HG03558 (cell line): ENCODE data around the gene HNRNPA3.
A peak's percentile ranks its signal among the peaks of the same experiment; 100 is the strongest.
"Not testable (repeated sequence)": the region's sequence is repeated elsewhere in the genome, so short reads cannot be mapped to it uniquely, and the experiment has no call there.

ENCODE experiments used
- ATAC-seq: cut with Tn5 transposase; IDR thresholded peaks from one replicate; pipeline ENCODE4 v1.9.1; 2021; ENCODE audit warnings: moderate number of reproducible peaks; ENCODE audit not compliant: unreplicated experiment; ENCODE audit errors: extremely low read depth

HNRNPA3 gene

DNA sequence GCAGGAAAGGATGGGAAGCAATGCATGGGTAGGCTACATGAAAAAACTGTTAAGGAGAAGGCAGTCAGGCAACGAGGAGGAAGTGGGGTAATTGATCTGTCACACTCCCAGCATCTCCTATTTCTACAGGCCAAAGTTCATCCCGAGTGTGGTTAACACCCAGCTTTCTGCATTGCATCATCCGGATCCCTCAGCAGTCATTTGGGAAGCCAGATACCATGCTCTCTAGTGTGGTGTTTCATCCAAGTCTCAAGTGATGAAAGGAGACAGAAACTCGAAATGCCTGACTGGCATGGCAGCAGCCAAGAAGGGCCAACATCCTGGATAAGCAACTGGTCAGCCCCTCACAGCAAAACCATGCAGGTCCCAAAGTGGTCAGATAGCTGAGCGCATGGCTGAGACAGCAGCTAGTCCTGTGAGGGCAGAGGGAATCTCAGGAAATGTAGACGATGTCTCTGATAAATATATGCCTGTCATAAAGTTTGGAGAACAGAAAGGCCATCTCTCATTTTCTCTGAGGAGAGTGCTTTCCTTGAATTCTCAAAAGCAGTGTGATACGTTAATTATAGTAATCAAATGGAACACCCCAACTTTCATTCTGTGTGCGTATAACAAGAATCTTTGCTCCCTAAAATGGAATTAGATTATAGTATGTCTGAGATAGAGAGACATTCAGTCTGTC is 24.8 kb upstream of the HNRNPA3 start:
- ATAC-seq: no peak

DNA sequence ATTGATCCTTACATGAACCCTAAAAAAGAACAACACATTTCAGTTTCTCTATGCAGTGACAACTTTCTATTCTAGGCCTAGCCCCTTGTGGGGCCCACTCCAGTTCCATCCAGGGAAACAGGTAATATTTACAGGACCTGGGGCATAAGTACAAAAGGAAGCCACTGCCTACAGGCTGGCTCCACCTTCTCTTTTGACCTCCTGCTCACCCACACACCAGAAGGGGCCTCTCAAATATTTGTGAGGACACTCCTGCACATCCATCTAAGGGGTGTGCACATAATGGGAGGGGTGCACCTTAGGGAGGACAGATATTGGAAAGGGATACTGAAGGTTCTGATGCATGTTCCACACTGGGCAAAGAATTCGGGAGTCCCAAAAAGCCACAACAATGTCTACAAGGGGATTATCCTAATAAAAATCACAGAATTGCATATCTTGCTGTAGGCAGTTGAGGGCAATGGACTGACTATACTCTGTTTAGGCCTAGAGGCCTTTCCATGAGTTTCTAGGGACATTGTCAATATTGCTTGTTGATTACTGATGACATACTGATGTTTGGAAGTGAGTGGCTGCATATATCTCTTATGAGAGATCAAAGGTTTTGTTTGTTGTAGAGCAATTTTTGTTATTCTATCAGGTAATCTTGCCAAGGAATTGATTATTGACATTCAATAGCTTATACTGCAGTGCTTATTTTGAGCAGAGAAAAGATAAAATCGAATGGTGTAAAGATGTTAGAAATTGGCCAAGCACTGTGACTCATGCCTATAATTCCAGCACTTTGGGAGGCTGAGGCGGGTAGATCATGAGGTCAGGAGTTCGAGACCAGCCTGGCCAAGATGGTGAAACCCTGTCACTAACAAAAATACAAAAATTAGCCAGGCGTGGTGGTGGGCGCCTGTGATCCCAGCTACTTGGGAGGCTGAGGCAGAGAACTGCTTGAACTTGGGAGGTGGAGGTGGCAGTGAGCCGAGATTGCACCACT is 23.8 kb upstream of the HNRNPA3 start:
- no peak for ATAC-seq

- no peak for ATAC-seq
Measured at GRCh38 chr2:177190941-177191340, 21.7 kb upstream of the HNRNPA3 start.

- ATAC-seq: no peak
Measured at GRCh38 chr2:177192788-177193187, 19.8 kb upstream of the HNRNPA3 start.

DNA sequence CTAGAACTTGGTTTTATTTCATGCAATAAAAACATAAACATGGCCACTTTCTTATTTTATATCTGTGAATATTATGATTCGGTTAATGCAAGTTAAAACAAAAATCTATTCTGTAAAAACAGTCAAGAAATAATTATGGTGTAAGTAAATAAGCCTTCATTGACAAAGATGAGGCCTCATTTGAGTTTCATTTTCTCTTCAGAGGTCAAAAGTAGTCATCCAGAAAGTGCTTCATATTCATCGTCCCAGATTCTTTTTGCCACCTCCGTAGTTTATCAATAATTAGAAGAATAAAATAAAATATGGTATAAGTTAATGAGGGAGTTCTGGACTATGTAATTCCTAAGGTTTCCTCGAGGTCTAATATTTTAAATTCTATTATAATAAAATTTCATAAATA is 19.4 kb upstream of the HNRNPA3 start:
- ATAC-seq: no peak

DNA sequence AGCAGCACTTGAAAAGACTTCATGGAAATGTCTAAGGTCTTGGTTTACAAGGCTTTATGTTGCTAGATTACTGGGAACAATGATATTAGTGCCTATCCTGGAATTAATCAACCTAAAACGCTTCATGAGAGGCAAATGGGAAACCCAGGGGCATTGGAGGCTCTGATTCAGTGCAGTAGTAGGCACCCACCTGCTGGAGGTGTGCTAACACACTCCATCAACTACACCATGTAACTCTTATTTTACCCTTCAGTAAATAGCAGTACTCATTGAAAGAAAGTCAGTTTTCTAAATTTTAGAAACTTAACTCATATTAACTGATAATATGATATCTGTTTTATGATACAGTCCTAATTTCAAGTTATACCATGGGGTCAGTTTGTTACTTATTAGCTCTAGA is 17.4 kb upstream of the HNRNPA3 start:
- ATAC-seq: no peak

GRCh38 chr2:177200419-177200818 is 12.2 kb upstream of the HNRNPA3 start:
- ATAC-seq: not testable (repeated sequence)

DNA sequence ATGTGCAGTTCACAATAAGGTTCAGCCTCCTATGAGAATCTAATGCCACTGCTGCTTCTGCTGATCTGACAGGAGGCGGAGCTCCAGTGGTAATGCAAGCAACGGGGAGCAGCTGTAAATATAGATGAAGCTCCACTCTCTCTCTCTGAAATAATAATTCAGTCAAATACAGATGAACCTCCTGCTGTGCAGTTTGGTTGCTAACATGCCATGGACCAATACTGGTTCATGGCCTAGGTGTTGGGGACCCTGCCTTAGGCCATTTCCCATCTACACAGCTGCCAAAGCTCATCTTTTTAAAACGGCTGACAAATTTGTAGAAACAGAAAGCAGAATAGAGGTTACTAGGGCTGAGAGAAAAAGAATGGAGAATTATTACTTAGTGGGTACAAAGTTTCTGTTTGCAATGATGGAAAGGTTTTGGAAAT is 10.7 kb upstream of the HNRNPA3 start:
- no peak for ATAC-seq

GRCh38 chr2:177204417-177204816 is 8.2 kb upstream of the HNRNPA3 start:
- no peak for ATAC-seq

DNA sequence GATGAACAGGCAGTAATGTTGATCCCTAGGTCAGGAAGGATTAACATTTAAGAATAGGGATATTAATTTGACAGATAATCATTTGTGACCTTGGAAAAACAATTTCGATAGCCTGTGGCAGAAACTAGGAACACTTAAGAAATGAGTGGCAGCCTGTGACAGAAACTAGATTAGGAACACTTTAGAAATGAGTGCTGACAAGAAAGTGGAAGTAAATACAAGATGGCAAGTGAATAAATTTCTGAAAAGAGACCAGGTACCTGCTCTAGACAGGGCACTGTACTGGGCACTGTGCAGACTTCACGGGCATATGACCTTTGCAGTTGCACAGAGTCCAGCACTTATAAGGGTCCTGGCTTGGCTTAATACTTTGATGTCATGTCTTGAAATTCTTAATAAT is 5.5 kb upstream of the HNRNPA3 start:
- ATAC-seq: peak; percentile 83

GRCh38 chr2:177211169-177211568 is 1.4 kb upstream of the HNRNPA3 start:
- no peak for ATAC-seq

DNA sequence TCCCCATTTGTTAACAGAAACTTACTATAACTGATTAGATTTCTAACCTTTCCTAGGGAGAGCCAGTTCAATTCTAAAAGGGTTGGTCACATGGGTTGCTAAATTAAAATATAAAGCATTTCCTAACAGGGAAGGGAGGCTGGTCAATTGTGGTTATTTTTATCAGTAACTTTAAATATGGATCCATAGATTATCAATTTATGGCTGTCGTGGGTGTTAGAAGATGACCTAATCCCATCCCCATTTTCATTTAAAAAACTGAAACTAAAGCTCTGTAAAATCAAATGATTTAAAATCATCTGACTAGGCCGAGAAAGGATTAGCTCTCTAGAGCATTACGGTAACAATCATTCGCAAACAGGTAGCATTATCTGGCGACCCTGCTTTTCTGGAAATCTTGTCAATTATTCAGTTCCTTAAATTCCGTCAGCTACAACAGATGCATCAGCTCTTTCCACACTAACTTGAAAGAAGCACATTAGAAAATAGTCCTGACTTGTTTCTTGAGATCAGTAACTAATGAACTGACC is 953 bp upstream of the HNRNPA3 start:
- no peak for ATAC-seq

GRCh38 chr2:177212891-177213856 is 580 bp downstream of the HNRNPA3 start:
- peak; percentile 21 for ATAC-seq

- no peak for ATAC-seq
Measured at GRCh38 chr2:177217247-177217843, 4.8 kb downstream of the HNRNPA3 start.

DNA sequence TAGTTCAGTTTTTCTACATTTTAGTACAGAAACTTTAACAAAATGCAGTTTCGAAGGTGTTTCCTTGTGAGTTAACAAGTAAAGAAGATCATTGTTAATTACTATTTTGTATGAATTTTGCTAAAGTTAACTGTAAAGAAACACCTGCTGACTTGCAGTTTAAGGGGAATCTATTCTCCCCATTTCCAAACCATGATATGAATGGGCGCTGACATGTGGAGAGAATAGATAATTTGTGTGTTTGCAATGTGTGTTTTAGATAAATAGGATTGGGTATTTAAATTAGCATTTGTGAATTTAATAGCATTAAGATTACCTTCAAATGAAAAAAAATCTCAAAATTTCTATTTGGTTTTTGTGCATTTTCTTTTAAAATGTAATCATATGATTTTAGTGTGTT is 7.2 kb downstream of the HNRNPA3 start:
- not testable (repeated sequence) for ATAC-seq

- ATAC-seq: no peak
Measured at GRCh38 chr2:177221534-177221933, 8.9 kb downstream of the HNRNPA3 start.

GRCh38 chr2:177221970-177222369 is 9.4 kb downstream of the HNRNPA3 start:
- no peak for ATAC-seq

DNA sequence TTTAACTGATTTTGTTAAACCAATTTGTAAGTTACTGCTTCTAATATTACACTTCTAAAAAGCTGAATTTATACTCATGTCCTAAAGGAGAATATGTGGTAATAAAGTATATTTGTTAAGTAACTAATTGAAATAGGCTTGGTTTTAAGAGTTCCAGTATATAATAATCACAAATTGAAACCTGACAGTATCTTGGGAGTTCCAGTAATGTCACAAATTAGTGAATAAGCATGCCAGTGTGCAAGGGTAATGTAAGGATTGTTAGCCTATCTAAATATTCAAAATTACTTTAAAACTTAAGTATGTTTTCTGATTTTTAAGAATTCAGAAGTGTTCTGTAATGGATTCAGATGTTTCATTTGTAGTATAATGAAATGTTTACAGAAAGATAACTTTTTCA is 10.8 kb downstream of the HNRNPA3 start:
- ATAC-seq: not testable (repeated sequence)

GRCh38 chr2:177225965-177226360 is 13.4 kb downstream of the HNRNPA3 start:
- ATAC-seq: no peak
